Thoracic aorta (tissue), 2 donors: ENCODE results near the gene CADM2. TPM values are rescaled to one million over a fixed set of nuclear protein-coding genes. Genes with fewer than 3 reads are reported as not detected.

ENCODE experiments used
- ATAC-seq: fragments of 150-250 bp; one replicate; pipeline ENCODE4 v1.8.0; 2017; ENCODE audit warnings: low read depth; ENCODE audit not compliant: insufficient number of reproducible peaks, low FRiP score
- DNase-seq: peaks from one replicate; pipeline ENCODE4 v3.0.0-alpha.2; 2020; ENCODE audit warnings: low spot score
- H3K27ac ChIP-seq, 2 donors: fragments of 200-600 bp; sonication (generic); 1 replicate in 1 of 2; 2 replicates in 1 of 2; pipeline ENCODE4 v1.5.1; 2016; ENCODE audit warnings: mild to moderate bottlenecking in 2 of 2, moderate library complexity in 2 of 2
- H3K27me3 ChIP-seq: fragments of 200-600 bp; sonication (generic); replicated peaks from 2 replicates; pipeline ENCODE4 v1.6.0; 2016; ENCODE audit warnings: mild to moderate bottlenecking; ENCODE audit not compliant: insufficient read depth
- H3K36me3 ChIP-seq: fragments of 200-600 bp; sonication (generic); one replicate; pipeline ENCODE4 v1.5.1; 2016
- H3K4me1 ChIP-seq, 2 donors: fragments of 200-600 bp; sonication (generic); 1 replicate in 1 of 2; 2 replicates in 1 of 2; pipeline versions ENCODE4 v1.5.1 to v1.6.0; 2016; ENCODE audit warnings: low read depth in 2 of 2, mild to moderate bottlenecking in 1 of 2; ENCODE audit not compliant: control insufficient read depth in 1 of 2
- H3K4me3 ChIP-seq: fragments of 200-600 bp; sonication (generic); 2 replicates; pipeline ENCODE4 v1.5.1; 2016; ENCODE audit warnings: mild to moderate bottlenecking
- H3K9me3 ChIP-seq: fragments of 200-600 bp; sonication (generic); 2 replicates; pipeline ENCODE4 v1.5.1; 2016
- total RNA-seq, 2 donors: library from RNA; depleted of rRNA; stranded (reverse); fragments of >200 nt; gene quantifications; one replicate each; pipeline versions ENCODE4 v1.1.0 to v1.2.3, GENCODE V29; 2016
- TF ChIP-seq, protein P1 (sequence below): fragments of 200-600 bp; sonication (generic); IDR thresholded peaks from one replicate; pipeline ENCODE4 v1.5.1; 2019; ENCODE audit warnings: antibody characterized with exemption

The CADM2 gene
- total RNA-seq, 2 donors from 2014 or later: 1.8 TPM; not detected in 1

DNA sequence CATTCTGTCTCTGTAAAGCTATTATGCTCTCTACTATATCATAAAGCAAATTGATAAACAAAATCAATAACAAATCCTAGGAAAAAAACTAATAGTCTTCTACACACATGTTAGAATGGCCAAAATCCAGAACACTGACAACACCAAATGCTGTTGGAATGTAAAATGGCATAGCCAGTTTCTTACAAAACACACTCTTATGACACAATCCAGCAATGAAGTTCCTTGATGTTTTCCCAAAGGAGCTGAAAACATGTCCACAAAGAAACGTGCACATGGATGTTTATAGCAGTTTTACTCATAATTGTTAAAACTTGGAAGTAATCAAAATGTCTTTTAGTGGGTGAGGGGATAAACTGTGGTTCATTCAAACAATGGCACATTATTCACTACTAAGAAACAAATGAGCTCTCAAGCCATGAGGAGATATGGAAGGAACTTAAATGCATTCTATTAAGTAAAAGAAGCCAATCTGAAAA is 32.7 kb downstream of the CADM2 start:
- Histone ChIP-seq H3K9me3 (no peaks in the 10 kb centered on the region), H3K27me3 (no peaks in the 10 kb centered on the region), H3K4me1 (no peaks in the 10 kb centered on the region), H3K27ac (no peak overlapping the region), H3K4me3 (no peak overlapping the region), H3K36me3 (no peaks in the 10 kb centered on the region)
- DNase-seq (no peak), ATAC-seq (no peak)
- TF ChIP-seq, protein P1, sequence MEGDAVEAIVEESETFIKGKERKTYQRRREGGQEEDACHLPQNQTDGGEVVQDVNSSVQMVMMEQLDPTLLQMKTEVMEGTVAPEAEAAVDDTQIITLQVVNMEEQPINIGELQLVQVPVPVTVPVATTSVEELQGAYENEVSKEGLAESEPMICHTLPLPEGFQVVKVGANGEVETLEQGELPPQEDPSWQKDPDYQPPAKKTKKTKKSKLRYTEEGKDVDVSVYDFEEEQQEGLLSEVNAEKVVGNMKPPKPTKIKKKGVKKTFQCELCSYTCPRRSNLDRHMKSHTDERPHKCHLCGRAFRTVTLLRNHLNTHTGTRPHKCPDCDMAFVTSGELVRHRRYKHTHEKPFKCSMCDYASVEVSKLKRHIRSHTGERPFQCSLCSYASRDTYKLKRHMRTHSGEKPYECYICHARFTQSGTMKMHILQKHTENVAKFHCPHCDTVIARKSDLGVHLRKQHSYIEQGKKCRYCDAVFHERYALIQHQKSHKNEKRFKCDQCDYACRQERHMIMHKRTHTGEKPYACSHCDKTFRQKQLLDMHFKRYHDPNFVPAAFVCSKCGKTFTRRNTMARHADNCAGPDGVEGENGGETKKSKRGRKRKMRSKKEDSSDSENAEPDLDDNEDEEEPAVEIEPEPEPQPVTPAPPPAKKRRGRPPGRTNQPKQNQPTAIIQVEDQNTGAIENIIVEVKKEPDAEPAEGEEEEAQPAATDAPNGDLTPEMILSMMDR: no peak

DNA sequence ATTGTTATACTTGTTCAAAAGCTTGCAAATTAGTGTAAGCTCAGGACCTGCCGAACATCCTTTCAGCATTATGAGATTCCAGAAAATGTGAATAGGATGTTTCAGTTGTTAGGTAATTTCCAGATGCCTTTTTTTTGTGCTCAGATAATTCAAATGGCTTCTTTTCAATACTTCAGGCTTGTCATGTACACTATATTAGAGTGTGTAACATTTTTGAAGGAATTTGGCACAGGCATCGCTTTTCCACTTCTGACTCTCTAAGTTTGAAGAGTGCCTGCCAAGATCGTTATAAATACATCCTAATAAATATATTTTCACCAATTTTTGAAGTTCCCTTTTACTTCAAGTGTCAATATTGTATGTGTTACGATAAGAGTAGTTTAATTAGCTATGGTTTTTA is 35.2 kb downstream of the CADM2 start:
- Histone ChIP-seq H3K4me1 (no peaks in the 10 kb centered on the region), H3K36me3 (no peaks in the 10 kb centered on the region), H3K27ac (no peak overlapping the region), H3K4me3 (no peak overlapping the region), H3K9me3 (no peaks in the 10 kb centered on the region), H3K27me3 (no peaks in the 10 kb centered on the region)
- no peak for ATAC-seq
- no peak for DNase-seq
- TF ChIP-seq, protein P1: no peak

DNA sequence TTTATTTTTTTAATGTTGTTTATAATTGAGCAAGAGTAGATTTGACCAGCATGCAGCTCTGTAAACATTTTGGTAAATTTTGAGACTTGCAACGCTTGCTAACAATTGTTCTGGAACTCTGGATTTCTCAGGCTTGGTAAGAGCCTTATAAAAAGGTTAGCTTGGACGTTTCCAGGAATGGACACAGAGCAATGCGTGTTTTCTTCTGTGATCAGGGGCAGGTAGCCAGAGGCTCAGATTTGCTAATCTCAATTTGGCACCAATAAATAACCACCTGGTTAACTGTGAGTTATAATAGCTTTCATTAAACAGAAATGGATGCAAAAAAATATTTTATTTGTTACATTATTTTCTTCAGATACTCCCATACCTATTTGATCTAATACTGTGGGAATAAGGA is 39.8 kb downstream of the CADM2 start:
- no peak for ATAC-seq
- no peak overlapping the region for H3K4me3 ChIP-seq
- H3K9me3 ChIP-seq: no peaks in the 10 kb centered on the region
- H3K27me3 ChIP-seq: no peaks in the 10 kb centered on the region
- no peaks in the 10 kb centered on the region for H3K4me1 ChIP-seq
- TF ChIP-seq, protein P1: no peak
- H3K36me3 ChIP-seq: no peaks in the 10 kb centered on the region
- no peak overlapping the region for H3K27ac ChIP-seq
- no peak for DNase-seq

DNA sequence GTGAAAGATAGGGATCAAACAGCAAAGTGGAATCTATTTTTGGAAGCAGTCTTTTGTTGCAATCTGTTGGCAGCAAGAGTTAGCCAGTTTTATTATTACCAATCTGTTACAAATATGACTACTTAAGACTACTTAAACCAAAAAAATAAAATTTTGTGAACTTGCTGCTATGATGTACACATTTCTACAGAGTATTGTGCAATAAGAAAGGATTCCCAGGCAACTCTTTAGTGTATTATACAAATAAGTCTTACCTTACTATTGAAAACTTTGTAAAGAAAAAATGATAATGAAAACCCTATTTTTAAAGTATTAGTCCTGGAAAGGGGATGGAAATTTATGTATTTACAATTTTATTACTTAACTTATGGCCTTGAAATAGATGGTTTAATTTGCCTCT is 44.7 kb downstream of the CADM2 start:
- no peak for DNase-seq
- TF ChIP-seq, protein P1: no peak
- Histone ChIP-seq H3K36me3 (no peaks in the 10 kb centered on the region), H3K27ac (no peak overlapping the region), H3K27me3 (no peaks in the 10 kb centered on the region), H3K4me3 (no peak overlapping the region), H3K9me3 (no peaks in the 10 kb centered on the region), H3K4me1 (no peaks in the 10 kb centered on the region)
- ATAC-seq: no peak

DNA sequence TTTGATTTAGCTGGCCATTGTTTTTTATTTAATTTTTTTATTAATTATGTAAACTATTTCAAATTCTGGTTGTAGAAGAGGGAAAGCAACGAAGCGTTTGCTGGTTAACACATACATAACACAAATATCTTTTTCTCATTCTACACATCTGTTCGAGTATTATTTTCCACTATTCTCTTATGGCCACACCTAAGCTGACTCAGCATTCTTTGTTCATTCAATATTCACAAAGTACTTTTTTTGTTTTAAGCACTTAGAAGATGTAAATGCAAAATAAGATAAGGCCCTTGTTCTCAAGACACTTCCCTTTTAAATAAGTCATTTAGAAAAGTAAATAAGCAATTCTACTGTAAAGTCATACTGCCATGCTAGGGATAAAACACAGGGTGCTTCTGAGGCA is 45.4 kb downstream of the CADM2 start:
- no peak overlapping the region for H3K27ac ChIP-seq
- TF ChIP-seq, protein P1: no peak
- no peaks in the 10 kb centered on the region for H3K9me3 ChIP-seq
- no peak overlapping the region for H3K4me3 ChIP-seq
- no peaks in the 10 kb centered on the region for H3K4me1 ChIP-seq
- H3K36me3 ChIP-seq: no peaks in the 10 kb centered on the region
- H3K27me3 ChIP-seq: no peaks in the 10 kb centered on the region
- DNase-seq (no peak), ATAC-seq (no peak)
